Stimulated activated CD4-positive, alpha-beta T cell treated with anti-CD3 and anti-CD28 coated beads, Interleukin-4, amount 100 ng/mL, for 4 hours (primary cell): Measurements from ENCODE around the gene MAPK10.
"Not testable (repeated sequence)": the region's sequence is repeated elsewhere in the genome, so short reads cannot be mapped to it uniquely, and the experiment has no call there.

ENCODE experiments used
- DNase-seq, 2 experiments: peaks; one replicate each; pipeline ENCODE4 v3.0.0-alpha.2; 2020

Gene MAPK10

GRCh38 chr4:86334020-86334750 lies 25.7 kb downstream of the MAPK10 start:
- DNase-seq = no peak

- DNase-seq = no peak
Observed at GRCh38 chr4:86333236-86333635, 26.6 kb downstream of the MAPK10 start.

- DNase-seq = no peak
Observed at GRCh38 chr4:86330961-86331742, 28.7 kb downstream of the MAPK10 start.

DNA sequence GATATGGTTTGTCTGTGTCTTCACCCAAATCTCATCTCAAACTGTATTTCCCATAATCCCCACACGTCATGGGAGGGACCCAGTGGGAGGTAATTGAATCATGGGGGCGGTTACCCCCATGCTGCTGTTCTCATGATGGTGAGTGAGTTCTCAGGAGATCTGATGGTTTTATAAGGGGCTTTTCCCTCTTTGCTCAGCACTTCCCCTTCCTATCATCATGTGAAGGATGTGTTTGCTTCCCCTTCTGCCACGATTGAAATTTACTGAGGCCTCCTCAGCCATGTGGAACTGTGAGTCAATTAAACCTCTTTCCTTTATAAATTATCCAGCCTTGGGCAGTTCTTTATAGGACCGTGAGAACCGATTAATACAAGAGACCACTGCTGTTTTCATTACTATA lies 29.4 kb downstream of the MAPK10 start:
- DNase-seq = not testable (repeated sequence)

- no peak for DNase-seq
Observed at GRCh38 chr4:86329431-86329830, 30.4 kb downstream of the MAPK10 start.

GRCh38 chr4:86326400-86326799 lies 33.5 kb downstream of the MAPK10 start:
- DNase-seq = no peak

GRCh38 chr4:86319390-86319789 lies 40.5 kb downstream of the MAPK10 start:
- DNase-seq = no peak

- no peak for DNase-seq
Observed at GRCh38 chr4:86315579-86315978, 44.3 kb downstream of the MAPK10 start.

DNA sequence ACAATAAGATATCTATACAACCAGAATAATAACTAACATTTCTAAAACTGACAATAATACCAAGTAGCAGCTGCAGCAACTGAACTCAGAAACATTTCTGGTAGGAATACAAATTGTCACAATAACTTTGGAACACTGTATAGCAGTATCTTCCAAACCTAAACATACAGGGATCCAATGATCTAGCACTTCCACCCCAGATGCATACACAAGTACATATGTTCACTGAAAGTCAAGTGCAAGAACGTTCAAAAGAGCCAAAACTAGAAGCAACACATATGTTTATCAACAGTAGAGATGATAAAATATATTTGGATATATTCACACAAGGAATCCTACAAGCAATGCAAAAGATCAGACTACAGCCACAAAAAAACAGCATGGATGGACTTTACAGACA lies 46.2 kb downstream of the MAPK10 start:
- no peak for DNase-seq

GRCh38 chr4:86307432-86307831 lies 52.4 kb downstream of the MAPK10 start:
- no peak for DNase-seq

GRCh38 chr4:86306816-86307215 lies 53.0 kb downstream of the MAPK10 start:
- no peak for DNase-seq

DNA sequence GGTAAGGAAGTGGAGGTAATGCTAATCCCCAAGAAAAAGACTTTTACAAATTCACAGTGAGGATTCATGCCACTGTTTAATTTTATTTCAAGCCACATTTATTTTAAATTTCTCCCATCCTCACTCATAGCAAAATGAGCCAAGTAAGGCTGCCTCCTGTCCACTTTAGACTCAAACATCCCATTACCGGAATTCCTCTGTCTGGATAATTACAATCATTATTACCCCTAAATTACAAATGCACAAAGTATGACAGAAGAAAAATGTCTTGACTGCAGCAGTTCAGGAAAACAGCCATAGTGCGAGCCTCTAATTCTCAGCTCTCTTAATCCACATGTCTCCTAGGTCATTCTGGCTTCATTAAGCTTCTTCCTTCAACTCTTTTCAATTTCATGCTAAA lies 57.0 kb downstream of the MAPK10 start:
- DNase-seq = no peak

DNA sequence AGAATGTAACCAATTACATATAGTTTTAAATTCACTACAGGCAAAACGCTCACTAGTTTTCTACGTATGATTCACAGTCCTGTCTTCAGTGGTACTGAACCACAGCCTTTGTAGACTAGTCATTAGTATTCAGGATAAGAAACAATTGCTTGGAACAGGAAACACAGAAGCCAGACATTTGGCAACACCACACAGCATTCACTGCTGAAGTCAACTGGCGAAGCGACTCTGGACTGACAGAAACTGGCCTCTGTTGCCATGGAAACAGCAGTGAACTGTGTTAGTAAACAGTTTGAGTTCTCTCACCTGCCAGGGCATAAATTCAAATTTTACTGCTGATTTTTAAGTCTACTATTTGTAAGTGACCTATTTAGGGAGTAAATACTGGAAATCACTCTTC lies 57.6 kb downstream of the MAPK10 start:
- DNase-seq = no peak

GRCh38 chr4:86300516-86300915 lies 59.3 kb downstream of the MAPK10 start:
- no peak for DNase-seq

DNA sequence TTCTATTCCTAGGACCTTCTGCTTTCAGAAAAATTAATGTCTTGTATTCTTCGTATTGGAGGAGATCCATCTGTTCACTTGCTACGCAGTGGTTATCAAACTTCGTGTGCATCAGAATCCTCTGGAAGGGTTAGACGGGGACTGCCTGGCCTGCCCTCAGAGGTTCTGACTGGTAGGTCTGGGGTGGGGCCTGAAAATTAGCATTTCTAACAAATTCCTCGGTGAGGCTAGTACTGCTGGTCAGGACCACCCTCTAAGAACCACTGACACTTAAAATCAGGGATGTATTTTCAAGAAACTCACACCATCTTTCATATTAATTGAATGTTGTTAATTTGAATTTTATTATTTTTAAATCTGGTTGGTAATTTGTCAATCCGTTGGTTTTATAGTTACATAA lies 63.0 kb downstream of the MAPK10 start:
- DNase-seq = no peak

GRCh38 chr4:86294883-86295282 lies 65.0 kb downstream of the MAPK10 start:
- no peak for DNase-seq

- DNase-seq = no peak
Observed at GRCh38 chr4:86291180-86291579, 68.7 kb downstream of the MAPK10 start.

DNA sequence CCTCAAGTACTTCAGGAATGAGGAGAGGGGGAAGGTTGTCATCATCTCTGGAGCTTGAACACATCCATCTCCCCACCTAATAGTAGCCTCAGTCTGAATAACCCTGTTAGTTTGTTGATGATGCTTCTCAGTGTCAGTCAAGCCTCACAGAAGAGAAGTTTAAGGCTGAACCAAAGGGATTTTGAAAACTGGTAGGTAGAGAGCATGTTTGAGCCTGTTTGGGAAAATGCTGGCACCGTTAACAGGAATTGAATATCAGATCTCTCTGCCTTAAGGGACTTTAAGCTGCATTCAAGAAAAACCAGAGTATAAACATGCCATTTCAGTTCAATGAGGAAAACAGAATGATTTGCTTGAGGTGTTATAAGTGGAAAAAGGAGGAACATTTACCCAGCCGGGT lies 73.1 kb downstream of the MAPK10 start:
- DNase-seq = no peak

DNA sequence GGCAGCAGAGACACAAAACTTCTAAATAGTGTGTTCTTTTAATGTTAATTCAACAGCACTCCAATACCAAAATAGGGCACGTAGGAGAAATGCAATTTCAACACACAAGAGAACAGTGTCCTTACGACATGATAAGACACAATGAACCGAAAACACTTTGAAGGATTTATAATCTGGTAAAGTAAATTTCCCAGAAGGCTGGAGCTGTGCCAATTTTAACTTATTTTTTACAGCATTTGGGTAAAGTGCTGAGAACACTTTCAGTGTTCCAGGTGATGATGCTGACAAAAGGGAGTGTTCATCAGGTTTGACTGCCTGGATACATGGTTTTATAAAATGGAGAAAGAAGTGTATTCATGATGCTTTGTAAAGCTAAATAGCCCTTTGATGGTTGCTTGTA lies 76.5 kb downstream of the MAPK10 start:
- DNase-seq = no peak

DNA sequence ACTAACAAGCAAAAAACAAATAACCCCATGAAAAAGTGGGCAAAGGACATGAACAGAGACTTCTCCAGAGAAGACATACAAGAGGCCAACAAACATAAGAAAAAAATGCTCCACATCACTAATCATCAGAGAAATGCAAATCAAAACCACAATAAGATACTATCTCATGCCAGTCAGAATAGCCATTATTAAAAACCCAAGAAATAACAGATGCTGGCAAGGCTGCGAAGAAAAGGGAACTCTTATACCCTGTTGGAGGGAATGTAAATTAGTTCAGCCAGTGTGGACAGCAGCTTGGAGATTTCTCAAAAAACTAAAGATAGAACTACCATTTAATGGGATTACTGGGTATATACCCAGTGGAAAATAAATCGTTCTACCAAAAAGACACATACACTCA lies 79.6 kb downstream of the MAPK10 start:
- no peak for DNase-seq

GRCh38 chr4:86279293-86279960 lies 80.4 kb downstream of the MAPK10 start:
- DNase-seq = no peak

DNA sequence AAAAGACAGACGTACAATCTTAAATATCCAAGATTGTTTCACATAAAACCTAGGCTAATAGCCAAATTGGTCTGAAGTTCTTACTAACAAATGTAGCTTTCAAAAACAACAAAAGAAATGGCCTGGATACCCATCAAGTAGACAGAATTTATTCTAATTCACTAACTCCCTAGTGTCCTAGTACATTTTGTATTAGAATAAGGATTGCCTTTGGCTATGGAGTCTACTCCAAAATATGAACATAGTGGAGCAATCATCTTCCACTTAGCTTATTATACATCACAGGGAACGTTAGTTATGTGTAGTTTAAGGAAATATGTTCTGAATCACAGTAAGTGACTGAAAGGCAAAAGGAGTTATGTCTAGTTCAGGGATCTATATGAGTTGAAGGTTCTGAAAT lies 81.7 kb downstream of the MAPK10 start:
- DNase-seq = no peak

- no peak for DNase-seq
Observed at GRCh38 chr4:86274642-86275041, 85.2 kb downstream of the MAPK10 start.

DNA sequence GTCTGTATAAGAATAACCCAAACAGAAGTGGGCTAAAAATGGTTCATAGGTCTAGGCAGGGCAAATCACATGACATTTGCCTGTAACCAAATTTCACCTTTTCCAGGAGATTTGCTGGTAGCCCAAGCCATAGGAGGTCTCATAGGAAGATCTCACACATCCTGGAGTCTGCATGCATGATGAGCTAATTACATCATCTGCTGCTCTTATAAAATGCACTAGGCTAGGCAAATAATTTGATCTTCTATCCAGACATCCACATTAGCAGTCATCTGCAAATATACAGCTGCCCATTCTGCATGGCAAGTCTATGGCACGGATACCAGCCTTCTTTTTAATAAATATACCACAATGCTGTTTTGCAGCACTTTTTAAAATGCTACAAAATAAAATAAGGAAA lies 87.2 kb downstream of the MAPK10 start:
- DNase-seq = no peak
